Fibroblast of villous mesenchyme (primary cell): Measurements from ENCODE around the gene PRDM16. TPM values are rescaled to one million over a fixed set of nuclear protein-coding genes. Genes with fewer than 3 reads are reported as not detected.

Source experiments
- DNase-seq: peaks from one replicate; pipeline ENCODE4 v3.0.0-alpha.2; 2010; ENCODE audit warnings: low read depth
- H3K4me3 ChIP-seq: 2 replicates; pipeline ENCODE4 v1.5.1; 2011; ENCODE audit warnings: low read depth, mild to moderate bottlenecking, low read length
- total RNA-seq: library from RNA; depleted of rRNA; stranded (reverse); fragments of >200 nt; gene quantifications from 2 replicates; pipeline ENCODE4 v1.2.3, GENCODE V29; 2012
- TF ChIP-seq, protein P1 (sequence below): IDR thresholded peaks from 2 replicates; pipeline ENCODE4 v1.5.1; 2012; ENCODE audit warnings: low read depth, mild to moderate bottlenecking, low read length; ENCODE audit not compliant: insufficient read depth

The PRDM16 gene
- total RNA-seq, 1 donor, result 1.7 TPM

DNA sequence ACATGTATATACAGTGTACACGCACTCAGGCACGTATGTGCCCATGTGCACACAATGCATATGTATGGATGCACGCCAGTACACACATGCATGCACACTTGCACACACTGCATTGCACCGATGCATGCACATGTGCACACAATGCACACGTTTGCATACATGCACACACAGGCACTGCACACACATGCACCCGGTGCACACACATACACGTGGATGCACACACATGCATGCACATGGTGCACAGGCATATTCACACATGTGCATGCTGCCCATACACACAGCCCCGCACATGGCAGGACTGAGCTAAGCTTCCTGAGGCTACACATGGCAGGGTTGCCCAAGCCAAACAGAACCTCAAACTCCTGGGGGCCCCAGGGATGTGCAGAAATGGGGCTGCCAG lies 405.0 kb downstream of the PRDM16 start:
- TF ChIP-seq, protein P1, sequence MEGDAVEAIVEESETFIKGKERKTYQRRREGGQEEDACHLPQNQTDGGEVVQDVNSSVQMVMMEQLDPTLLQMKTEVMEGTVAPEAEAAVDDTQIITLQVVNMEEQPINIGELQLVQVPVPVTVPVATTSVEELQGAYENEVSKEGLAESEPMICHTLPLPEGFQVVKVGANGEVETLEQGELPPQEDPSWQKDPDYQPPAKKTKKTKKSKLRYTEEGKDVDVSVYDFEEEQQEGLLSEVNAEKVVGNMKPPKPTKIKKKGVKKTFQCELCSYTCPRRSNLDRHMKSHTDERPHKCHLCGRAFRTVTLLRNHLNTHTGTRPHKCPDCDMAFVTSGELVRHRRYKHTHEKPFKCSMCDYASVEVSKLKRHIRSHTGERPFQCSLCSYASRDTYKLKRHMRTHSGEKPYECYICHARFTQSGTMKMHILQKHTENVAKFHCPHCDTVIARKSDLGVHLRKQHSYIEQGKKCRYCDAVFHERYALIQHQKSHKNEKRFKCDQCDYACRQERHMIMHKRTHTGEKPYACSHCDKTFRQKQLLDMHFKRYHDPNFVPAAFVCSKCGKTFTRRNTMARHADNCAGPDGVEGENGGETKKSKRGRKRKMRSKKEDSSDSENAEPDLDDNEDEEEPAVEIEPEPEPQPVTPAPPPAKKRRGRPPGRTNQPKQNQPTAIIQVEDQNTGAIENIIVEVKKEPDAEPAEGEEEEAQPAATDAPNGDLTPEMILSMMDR, result no peak
- no peak overlapping the region for H3K4me3 ChIP-seq
- no peak for DNase-seq

- DNase-seq, result no peak
Observed at GRCh38 chr1:3474421-3474820, 405.4 kb downstream of the PRDM16 start.

DNA sequence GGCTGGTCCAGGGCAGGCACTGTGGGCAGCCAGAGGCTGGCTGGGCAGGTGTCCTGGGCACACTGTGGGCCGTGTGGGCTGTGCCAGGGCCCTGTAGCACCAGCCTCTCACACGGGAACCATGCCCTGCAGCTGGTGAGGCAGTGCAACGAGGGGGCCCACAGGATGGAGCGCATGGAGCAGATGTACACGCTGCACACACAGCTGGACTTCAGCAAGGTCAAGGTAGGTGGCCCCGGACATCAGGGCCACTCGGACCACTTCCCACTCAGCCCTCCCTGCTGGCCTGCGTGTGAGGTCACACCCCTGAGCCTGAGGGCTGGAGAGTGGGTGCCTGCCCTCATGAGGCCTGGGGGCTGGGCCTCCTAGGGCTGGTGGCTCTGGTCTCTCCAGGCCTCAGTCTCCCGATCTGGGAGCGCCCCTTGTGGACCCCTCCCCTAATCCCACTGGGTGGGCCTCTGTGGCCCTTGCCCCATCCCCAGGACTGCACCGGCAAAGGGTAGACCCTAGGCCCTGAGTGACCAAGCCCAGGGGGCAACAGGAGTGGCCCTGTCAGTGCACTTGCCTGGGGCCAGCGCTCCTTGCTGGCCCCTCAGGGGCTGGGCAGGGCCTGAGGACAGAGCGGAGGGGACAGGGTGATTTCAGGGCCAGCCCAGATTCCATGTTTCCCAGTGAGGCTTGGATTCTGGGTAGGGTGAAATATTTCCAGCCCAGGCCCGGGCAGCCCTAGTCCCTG lies 407.0 kb downstream of the PRDM16 start:
- TF ChIP-seq, protein P1, result no peak
- DNase-seq, result no peak
- H3K4me3 ChIP-seq, result no peak overlapping the region

More at GRCh38 chr1:3474421-3474820, 405.4 kb downstream of the PRDM16 start:
- no peak overlapping the region for H3K4me3 ChIP-seq
- TF ChIP-seq, protein P1, result no peak

- TF ChIP-seq, protein P1, result no peak
- H3K4me3 ChIP-seq, result no peak overlapping the region
- no peak for DNase-seq
Observed at GRCh38 chr1:3476666-3477065, 407.7 kb downstream of the PRDM16 start.

DNA sequence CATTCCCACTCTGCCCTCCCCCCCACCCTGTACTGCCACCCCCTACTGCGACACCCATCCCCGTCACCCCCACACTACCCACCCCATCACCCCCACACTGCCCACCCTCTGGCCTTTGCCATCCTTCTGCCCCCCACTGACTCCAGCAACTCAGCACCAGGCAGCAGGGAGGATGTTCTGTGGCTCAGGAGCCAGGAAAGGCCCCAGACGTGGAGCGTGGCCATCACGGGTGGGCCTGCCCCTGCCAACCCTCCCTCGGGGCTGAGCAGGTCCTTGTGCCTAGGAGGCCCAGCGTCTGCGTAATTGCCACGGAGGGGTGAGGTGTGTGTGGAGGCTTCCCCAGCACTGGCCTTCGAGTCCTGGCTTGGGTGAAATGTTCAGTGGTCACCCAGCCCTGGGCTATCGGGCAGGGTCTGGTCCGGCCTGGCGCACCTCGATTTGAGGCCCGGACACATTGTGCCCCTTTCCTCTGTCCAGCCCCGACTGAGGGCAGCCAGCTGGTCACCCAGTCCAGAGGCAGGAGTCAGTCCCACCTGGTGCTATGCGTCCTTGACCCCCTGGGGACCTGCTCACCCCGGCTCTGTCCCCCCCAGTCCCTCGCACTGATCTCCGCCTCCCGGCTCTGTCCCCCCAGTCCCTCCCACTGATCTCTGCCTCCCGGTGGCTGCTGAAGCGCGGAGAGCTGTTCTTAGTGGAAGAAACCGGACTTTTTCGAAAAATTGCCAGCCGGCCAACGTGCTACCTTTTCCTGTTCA lies 408.4 kb downstream of the PRDM16 start:
- TF ChIP-seq, protein P1, result no peak
- no peak overlapping the region for H3K4me3 ChIP-seq
- no peak for DNase-seq

DNA sequence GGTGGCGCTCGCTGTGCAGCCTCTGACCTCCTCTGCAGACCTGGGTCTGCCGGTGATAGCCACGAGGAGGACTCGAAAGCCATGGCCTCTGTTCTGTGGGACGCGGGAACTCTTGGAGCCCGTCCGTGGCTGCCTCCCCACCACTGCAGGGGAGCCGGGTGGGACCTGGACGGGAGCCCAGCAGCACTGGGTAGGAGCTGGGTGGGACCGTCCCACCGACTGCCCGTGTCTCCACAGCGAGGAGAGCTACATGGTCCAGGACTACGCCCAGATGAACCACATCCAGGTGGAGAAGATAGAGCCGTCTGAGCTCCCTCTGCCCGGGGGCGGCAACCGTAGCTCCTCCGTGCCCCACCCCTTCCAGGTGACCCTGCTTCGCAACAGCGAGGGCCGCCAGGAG lies 409.2 kb downstream of the PRDM16 start:
- TF ChIP-seq, protein P1, result no peak
- DNase-seq, result no peak
- no peak overlapping the region for H3K4me3 ChIP-seq
